SK-N-MC (cell line): ENCODE results near the gene MAN1B1.

ENCODE experiments used
- DNase-seq: peaks from one replicate; pipeline ENCODE4 v3.0.0-alpha.2; 2011; ENCODE audit warnings: low read depth, low spot score
- H3K27ac ChIP-seq: fragments of 200-600 bp; sonication (generic); 2 replicates; pipeline ENCODE4 v1.5.1; 2016; ENCODE audit warnings: mixed run types
- H3K36me3 ChIP-seq: fragments of 200-600 bp; sonication (generic); 2 replicates; pipeline ENCODE4 v1.6.1; 2017; ENCODE audit warnings: antibody characterized with exemption, low read length, mixed read lengths; ENCODE audit not compliant: insufficient read depth
- H3K4me3 ChIP-seq: fragments of 200-600 bp; sonication (generic); 2 replicates; pipeline ENCODE4 v1.5.1; 2016
- H3K9ac ChIP-seq: fragments of 200-600 bp; sonication (generic); 2 replicates; pipeline ENCODE4 v1.8.0; 2017; ENCODE audit warnings: mixed run types, mixed read lengths; ENCODE audit not compliant: insufficient read length
- H3K9me3 ChIP-seq: fragments of 200-600 bp; sonication (generic); 2 replicates; pipeline ENCODE4 v1.6.1; 2017; ENCODE audit warnings: low read depth, mild to moderate bottlenecking, antibody characterized with exemption, low read length, moderate library complexity, mixed read lengths
- EZH2 ChIP-seq: fragments of 200-600 bp; sonication (generic); IDR thresholded peaks from one replicate; pipeline ENCODE4 v1.6.1; 2017; ENCODE audit warnings: antibody characterized with exemption
- FOXP2 ChIP-seq: optimal IDR thresholded peaks from 2 replicates; pipeline ENCODE3; 2011; ENCODE audit warnings: mild to moderate bottlenecking, moderate library complexity; ENCODE audit not compliant: insufficient read depth; ENCODE audit errors: extremely low read length, control extremely low read depth
- POLR2AphosphoS5 ChIP-seq: IDR thresholded peaks from 2 replicates; pipeline ENCODE4 v1.6.1; 2012; ENCODE audit warnings: mild to moderate bottlenecking, low read depth, low read length, borderline replicate concordance

Gene MAN1B1

GRCh38 chr9:137140151-137141012, 53.6 kb downstream of the MAN1B1 start:
- Histone ChIP-seq H3K9me3 (no peaks in the 10 kb centered on the region), H3K36me3 (no peaks in the 10 kb centered on the region), H3K27ac (no peak overlapping the region), H3K4me3 (no peak overlapping the region), H3K9ac (no peak overlapping the region)
- no peak for TF ChIP-seq POLR2AphosphoS5
- TF ChIP-seq EZH2 = no peak
- no peak for TF ChIP-seq FOXP2
- DNase-seq = no peak

GRCh38 chr9:137141050-137141810, 54.4 kb downstream of the MAN1B1 start:
- H3K36me3 ChIP-seq = no peaks in the 10 kb centered on the region
- no peak for DNase-seq
- TF ChIP-seq EZH2 = no peak
- no peak for TF ChIP-seq FOXP2
- TF ChIP-seq POLR2AphosphoS5 = no peak
- no peak overlapping the region for H3K27ac ChIP-seq
- no peak overlapping the region for H3K9ac ChIP-seq
- no peaks in the 10 kb centered on the region for H3K9me3 ChIP-seq
- no peak overlapping the region for H3K4me3 ChIP-seq

GRCh38 chr9:137141976-137142936, 55.5 kb downstream of the MAN1B1 start:
- H3K4me3 ChIP-seq = no peak overlapping the region
- TF ChIP-seq POLR2AphosphoS5 (no peak), EZH2 (no peak), FOXP2 (no peak)
- H3K27ac ChIP-seq = no peak overlapping the region
- no peaks in the 10 kb centered on the region for H3K9me3 ChIP-seq
- no peak overlapping the region for H3K9ac ChIP-seq
- H3K36me3 ChIP-seq = no peaks in the 10 kb centered on the region
- no peak for DNase-seq

- no peak for DNase-seq
- TF ChIP-seq POLR2AphosphoS5 (no peak), FOXP2 (no peak), EZH2 (no peak)
- H3K36me3 ChIP-seq = no peaks in the 10 kb centered on the region
These were observed 56.7 kb downstream of the MAN1B1 start for GRCh38 chr9:137143459-137143858.

GRCh38 chr9:137145731-137146526, 59.1 kb downstream of the MAN1B1 start:
- Histone ChIP-seq H3K4me3 (no peak overlapping the region), H3K27ac (no peak overlapping the region), H3K36me3 (no peaks in the 10 kb centered on the region), H3K9ac (no peak overlapping the region), H3K9me3 (no peaks in the 10 kb centered on the region)
- TF ChIP-seq FOXP2 (no peak), EZH2 (no peak), POLR2AphosphoS5 (no peak)
- no peak for DNase-seq

More at GRCh38 chr9:137143459-137143858, 56.7 kb downstream of the MAN1B1 start:
- no peak overlapping the region for H3K4me3 ChIP-seq
- H3K27ac ChIP-seq = no peak overlapping the region
- H3K9ac ChIP-seq = no peak overlapping the region
- H3K9me3 ChIP-seq = no peaks in the 10 kb centered on the region

- Histone ChIP-seq H3K9me3 (no peaks in the 10 kb centered on the region), H3K4me3 (no peak overlapping the region), H3K27ac (no peak overlapping the region), H3K36me3 (no peaks in the 10 kb centered on the region), H3K9ac (no peak overlapping the region)
- TF ChIP-seq EZH2 (no peak), POLR2AphosphoS5 (no peak), FOXP2 (no peak)
- no peak for DNase-seq
These were observed 59.7 kb downstream of the MAN1B1 start for GRCh38 chr9:137146527-137146918.

GRCh38 chr9:137147091-137147792, 60.5 kb downstream of the MAN1B1 start:
- Histone ChIP-seq H3K27ac (no peak overlapping the region), H3K9me3 (no peaks in the 10 kb centered on the region), H3K36me3 (no peaks in the 10 kb centered on the region), H3K4me3 (no peak overlapping the region), H3K9ac (no peak overlapping the region)
- no peak for TF ChIP-seq FOXP2
- TF ChIP-seq EZH2 = no peak
- no peak for TF ChIP-seq POLR2AphosphoS5
- no peak for DNase-seq
